ENCODE data around the gene NUPR2.

- TF ChIP-seq CTCF (conservative IDR thresholded peaks at IDR 0.05 in 1 of 2, IDR thresholded peaks at IDR 0.05 in 1 of 2; ENCODE audit: extremely low read depth in 1 of 2, insufficient read depth in 1 of 2, low read depth in 1 of 2, low read length in 2 of 2) (no peak), EZH2 (IDR thresholded peaks at IDR 0.05; ENCODE audit: borderline replicate concordance, low read length) (no peak)
Observed at GRCh38 chr7:56105508-56105907, 10.7 kb downstream of the NUPR2 start.

All from mammary epithelial cell (primary cell).